HG03565 (cell line): ENCODE results near the gene GAS2L2.

Experiments used
- ATAC-seq: cut with Tn5 transposase; IDR thresholded peaks from one replicate; pipeline ENCODE4 v1.9.1; 2021; ENCODE audit warnings: mild to moderate bottlenecking, moderate library complexity; ENCODE audit not compliant: unreplicated experiment

The GAS2L2 gene

GRCh38 chr17:35701491-35701890 lies 51.5 kb downstream of the GAS2L2 start:
- no peak for ATAC-seq

DNA sequence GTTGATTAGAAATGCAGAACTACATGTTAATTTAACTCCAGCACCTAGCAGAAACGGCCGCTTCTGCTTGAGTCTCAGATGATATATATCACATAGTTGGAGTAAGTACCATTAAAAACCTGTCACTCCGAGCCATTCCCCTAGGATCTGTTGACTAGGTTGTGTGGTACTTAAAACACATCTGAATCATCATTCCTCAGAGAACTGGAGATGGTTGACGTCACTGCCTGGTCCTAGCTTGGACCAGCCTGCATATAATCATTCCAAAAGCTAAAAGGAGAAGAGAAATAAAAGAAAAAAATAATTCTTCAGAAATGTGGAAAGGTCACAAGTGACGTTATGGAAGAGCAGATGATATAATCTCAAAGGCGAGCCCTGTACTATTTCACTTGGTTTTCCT lies 52.9 kb downstream of the GAS2L2 start:
- no peak for ATAC-seq

- no peak for ATAC-seq
Measured at GRCh38 chr17:35698800-35699199, 54.2 kb downstream of the GAS2L2 start.

- no peak for ATAC-seq
Measured at GRCh38 chr17:35695613-35696012, 57.4 kb downstream of the GAS2L2 start.

DNA sequence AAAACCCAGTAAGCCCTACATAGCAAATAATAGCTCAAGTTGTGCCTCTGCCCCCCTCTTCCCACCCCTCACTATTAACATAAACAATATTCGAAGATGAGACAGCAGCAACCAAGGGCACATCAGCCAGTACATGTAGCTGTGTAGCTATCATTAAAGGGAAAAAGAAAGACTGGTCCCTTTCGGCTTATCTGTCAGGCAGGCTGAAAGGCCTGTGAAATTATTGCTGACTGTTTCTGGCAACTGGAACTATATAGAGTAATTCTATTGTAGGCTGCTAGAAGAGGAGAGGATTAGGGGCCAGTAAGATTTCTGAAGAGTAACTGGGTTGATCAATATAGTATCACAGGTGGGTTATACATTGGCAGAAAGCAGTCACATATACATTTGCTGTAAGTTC lies 58.1 kb downstream of the GAS2L2 start:
- no peak for ATAC-seq
